Nephron progenitor cell (in vitro differentiated cells): ENCODE measurements around the gene DOCK11.

Experiments
- DNase-seq: peaks from one replicate; pipeline ENCODE4 v3.0.0; 2021
- H3K27ac Mint-ChIP-seq: 2 replicates; pipeline ENCODE4 v1.8.0; 2021; ENCODE audit warnings: mild to moderate bottlenecking, moderate library complexity, mixed read lengths
- H3K27me3 Mint-ChIP-seq: 2 replicates; pipeline ENCODE4 v1.8.0; 2021; ENCODE audit warnings: mild to moderate bottlenecking, low read depth, mixed read lengths; ENCODE audit not compliant: poor library complexity
- H3K36me3 Mint-ChIP-seq: 2 replicates; pipeline ENCODE4 v1.8.0; 2021; ENCODE audit warnings: low read depth, mixed read lengths
- H3K4me1 Mint-ChIP-seq: 2 replicates; pipeline ENCODE4 v1.8.0; 2021; ENCODE audit warnings: mixed read lengths
- H3K4me3 Mint-ChIP-seq: 2 replicates; pipeline ENCODE4 v1.8.0; 2021; ENCODE audit warnings: mild to moderate bottlenecking, moderate library complexity, mixed read lengths
- H3K9me3 Mint-ChIP-seq: 2 replicates; pipeline ENCODE4 v1.8.0; 2021; ENCODE audit warnings: mild to moderate bottlenecking, moderate library complexity, mixed read lengths
- TF ChIP-seq, protein P1 (sequence below): fragments of 200-600 bp; sonication (generic); IDR thresholded peaks from 2 replicates; pipeline ENCODE4 v1.5.0; 2021; ENCODE audit warnings: antibody characterized with exemption

Gene DOCK11

DNA sequence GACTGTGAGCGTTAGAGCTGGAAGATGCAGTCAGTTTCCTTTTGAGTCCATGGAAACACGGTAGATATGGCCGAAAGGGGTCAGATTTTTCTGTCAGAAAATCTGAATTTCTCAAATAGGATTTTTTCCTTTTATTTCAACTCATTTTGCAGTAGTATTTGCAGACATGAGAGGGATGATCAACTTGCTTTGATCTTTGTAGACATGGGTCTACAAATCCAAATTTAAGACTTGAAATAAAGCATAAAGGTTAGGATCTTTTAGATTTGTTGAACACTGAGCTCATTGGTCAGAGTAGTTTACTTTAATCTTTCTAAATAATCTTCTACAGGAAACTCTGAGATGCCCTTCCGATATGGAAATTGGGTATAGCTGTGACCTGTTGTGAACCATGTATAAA lies 44.7 kb downstream of the DOCK11 start:
- peaks cover 20% of the 10 kb centered on the region for H3K36me3 Mint-ChIP-seq
- no peak overlapping the region for H3K4me3 Mint-ChIP-seq
- peaks cover 26% of the 10 kb centered on the region for H3K4me1 Mint-ChIP-seq
- TF ChIP-seq, protein P1, sequence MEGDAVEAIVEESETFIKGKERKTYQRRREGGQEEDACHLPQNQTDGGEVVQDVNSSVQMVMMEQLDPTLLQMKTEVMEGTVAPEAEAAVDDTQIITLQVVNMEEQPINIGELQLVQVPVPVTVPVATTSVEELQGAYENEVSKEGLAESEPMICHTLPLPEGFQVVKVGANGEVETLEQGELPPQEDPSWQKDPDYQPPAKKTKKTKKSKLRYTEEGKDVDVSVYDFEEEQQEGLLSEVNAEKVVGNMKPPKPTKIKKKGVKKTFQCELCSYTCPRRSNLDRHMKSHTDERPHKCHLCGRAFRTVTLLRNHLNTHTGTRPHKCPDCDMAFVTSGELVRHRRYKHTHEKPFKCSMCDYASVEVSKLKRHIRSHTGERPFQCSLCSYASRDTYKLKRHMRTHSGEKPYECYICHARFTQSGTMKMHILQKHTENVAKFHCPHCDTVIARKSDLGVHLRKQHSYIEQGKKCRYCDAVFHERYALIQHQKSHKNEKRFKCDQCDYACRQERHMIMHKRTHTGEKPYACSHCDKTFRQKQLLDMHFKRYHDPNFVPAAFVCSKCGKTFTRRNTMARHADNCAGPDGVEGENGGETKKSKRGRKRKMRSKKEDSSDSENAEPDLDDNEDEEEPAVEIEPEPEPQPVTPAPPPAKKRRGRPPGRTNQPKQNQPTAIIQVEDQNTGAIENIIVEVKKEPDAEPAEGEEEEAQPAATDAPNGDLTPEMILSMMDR: no peak
- no peaks in the 10 kb centered on the region for H3K27me3 Mint-ChIP-seq
- no peak for DNase-seq
- H3K27ac Mint-ChIP-seq: no peak overlapping the region
- peaks cover 28% of the 10 kb centered on the region for H3K9me3 Mint-ChIP-seq

DNA sequence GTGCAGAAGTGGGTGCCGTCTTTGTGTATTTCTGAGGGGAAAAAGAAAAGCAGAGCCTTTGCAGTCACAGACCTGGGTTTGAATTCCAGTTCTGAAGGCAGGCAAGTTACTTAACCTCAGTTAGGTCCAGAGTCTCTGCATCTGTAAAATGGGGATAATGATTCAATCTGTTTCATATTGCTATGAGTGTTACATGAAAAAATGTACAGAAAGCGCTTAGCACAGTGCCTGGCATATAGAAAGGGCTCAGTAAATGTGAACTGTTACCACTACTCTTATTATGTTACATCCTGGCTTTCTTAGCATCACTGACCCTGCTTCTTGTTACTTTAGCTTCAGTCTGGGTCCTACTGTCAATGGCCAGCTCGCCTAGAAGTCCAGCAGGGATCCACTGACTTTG lies 45.9 kb downstream of the DOCK11 start:
- Mint-ChIP-seq H3K9me3 (peaks cover 32% of the 10 kb centered on the region), H3K36me3 (peaks cover 32% of the 10 kb centered on the region), H3K27me3 (no peaks in the 10 kb centered on the region), H3K4me1 (peaks cover 22% of the 10 kb centered on the region), H3K27ac (no peak overlapping the region), H3K4me3 (no peak overlapping the region)
- TF ChIP-seq, protein P1: no peak
- no peak for DNase-seq

DNA sequence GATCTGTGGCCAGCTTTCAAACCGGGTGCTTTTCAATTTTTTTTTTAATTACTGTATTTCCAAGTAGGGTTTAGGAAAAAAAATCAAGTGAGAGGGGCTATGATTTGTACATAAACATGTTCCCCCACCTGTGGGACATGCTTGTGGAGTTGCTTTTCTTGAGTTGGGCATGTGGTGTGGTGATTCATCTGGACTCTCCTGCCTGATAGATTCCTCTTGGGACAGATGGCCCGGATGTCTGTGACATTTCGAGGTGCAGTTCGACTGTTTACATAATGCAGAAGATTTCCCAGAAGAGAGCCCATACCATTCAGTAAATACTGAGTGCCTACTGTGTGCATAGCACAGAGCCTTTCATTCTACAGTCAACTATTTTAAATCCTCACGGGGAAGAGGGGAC lies 49.9 kb downstream of the DOCK11 start:
- Mint-ChIP-seq H3K36me3 (peaks cover 27% of the 10 kb centered on the region), H3K4me3 (no peak overlapping the region), H3K27ac (no peak overlapping the region), H3K9me3 (peaks cover 34% of the 10 kb centered on the region), H3K27me3 (no peaks in the 10 kb centered on the region), H3K4me1 (peaks cover 18% of the 10 kb centered on the region)
- TF ChIP-seq, protein P1: no peak
- DNase-seq: no peak

DNA sequence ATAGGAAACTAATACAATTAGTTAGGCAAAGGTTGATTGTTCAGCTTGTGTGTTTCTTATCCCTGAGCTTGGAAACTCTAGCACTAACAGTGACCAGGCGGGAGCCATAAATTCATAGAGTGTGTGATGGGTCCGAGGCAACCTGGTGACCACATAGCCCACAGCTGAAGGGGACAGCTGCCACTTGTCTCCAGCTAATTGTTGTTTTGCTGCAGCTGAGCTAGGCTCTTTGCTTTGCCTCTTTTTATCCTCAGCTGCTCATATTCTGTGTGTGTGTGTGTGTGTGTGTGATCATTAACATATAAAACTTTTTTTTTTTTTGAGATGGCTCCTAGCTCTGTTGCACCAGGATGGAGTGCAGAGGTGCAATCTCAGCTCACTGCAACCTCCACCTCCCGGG lies 53.2 kb downstream of the DOCK11 start:
- no peak overlapping the region for H3K4me3 Mint-ChIP-seq
- H3K4me1 Mint-ChIP-seq: peaks cover 18% of the 10 kb centered on the region
- no peak for DNase-seq

DNA sequence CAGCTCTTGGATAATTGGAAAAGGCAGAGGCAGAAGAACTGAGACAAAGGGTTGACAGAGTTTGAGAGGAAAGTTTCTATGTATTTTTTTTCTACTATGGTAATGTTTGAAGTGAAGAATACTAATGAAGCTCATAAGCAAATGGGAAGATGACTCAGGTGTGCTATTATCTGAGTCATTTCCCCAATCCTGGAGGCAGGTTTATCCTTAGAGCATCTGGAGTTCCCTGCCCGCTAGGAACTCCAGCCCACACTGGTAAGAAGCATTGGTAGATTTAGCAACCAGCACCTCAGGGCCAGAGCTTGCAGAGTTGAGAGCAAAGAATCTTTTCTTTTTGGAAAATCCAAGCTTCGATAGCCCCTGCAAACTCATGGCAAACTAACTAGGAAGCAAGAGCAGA lies 55.2 kb downstream of the DOCK11 start:
- peaks cover 38% of the 10 kb centered on the region for H3K9me3 Mint-ChIP-seq
- H3K27ac Mint-ChIP-seq: no peak overlapping the region
- H3K4me3 Mint-ChIP-seq: no peak overlapping the region
- DNase-seq: no peak
- TF ChIP-seq, protein P1: no peak
- H3K27me3 Mint-ChIP-seq: no peaks in the 10 kb centered on the region
- H3K36me3 Mint-ChIP-seq: peaks cover 28% of the 10 kb centered on the region
- peaks cover 10% of the 10 kb centered on the region for H3K4me1 Mint-ChIP-seq

More for the DNA sequence above, 53.2 kb downstream of the DOCK11 start:
- H3K27me3 Mint-ChIP-seq: no peaks in the 10 kb centered on the region
- TF ChIP-seq, protein P1: no peak
- H3K36me3 Mint-ChIP-seq: peaks cover 28% of the 10 kb centered on the region
- peaks cover 39% of the 10 kb centered on the region for H3K9me3 Mint-ChIP-seq
- H3K27ac Mint-ChIP-seq: no peak overlapping the region

DNA sequence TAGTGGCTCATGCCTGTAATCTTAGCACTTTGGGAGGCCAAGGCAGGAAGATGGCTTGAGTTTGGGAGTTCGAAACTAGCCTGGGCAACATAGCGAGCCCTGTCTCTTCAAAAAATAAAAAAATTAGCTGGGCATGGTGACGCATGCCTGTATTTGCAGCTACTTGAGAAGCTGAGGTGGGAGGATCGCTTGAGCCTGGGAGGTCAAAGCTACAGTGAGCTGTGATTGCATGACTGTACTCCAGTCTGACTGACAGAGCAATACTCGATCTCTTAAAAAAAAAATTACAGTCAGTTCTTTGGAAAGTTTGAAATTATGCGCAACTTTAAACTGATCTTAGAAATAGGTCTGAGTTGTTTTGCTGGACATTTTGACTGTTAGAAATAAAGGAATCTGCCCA lies 55.8 kb downstream of the DOCK11 start:
- no peak for DNase-seq
- TF ChIP-seq, protein P1: no peak
- Mint-ChIP-seq H3K4me1 (peaks cover 10% of the 10 kb centered on the region), H3K4me3 (no peak overlapping the region), H3K36me3 (peaks cover 23% of the 10 kb centered on the region), H3K27me3 (no peaks in the 10 kb centered on the region), H3K9me3 (peaks cover 39% of the 10 kb centered on the region), H3K27ac (no peak overlapping the region)
